GM12872 (cell line): ENCODE data around the gene CYB561.

ENCODE experiments used
- CTCF ChIP-seq: IDR thresholded peaks from 3 replicates; pipeline ENCODE4 v1.5.1; 2011; ENCODE audit warnings: low read depth, mild to moderate bottlenecking, low read length, moderate library complexity; ENCODE audit not compliant: insufficient read depth

The CYB561 gene

GRCh38 chr17:63477480-63478440 lies 31.7 kb upstream of the CYB561 start:
- no peak for TF ChIP-seq CTCF

DNA sequence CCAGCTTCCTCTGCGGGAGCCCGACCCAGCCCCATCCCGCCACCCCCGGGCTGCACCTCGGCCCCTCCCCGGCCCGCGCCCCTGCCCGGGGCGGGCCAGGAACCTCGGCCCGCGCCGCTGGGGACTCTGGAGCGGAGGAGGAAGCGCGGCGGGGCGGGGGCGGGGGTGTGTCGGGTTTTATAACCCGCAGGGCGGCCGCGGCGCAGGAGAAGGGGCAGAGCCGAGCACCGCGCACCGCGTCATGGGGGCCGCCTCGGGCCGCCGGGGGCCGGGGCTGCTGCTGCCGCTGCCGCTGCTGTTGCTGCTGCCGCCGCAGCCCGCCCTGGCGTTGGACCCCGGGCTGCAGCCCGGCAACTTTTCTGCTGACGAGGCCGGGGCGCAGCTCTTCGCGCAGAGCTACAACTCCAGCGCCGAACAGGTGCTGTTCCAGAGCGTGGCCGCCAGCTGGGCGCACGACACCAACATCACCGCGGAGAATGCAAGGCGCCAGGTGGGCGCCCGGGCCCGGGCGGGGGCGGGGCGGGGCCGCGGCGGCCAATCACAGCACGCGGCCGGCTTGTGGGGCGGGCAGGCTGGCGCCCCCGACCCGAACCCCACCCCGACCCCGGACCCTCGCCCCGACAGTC lies 30.9 kb upstream of the CYB561 start, which contains the start of gene ACE:
Gene ACE (plus strand): TSS at position 208 of the 626 bp plus-strand sequence. CDS start 34 bp downstream, at position 242.
- TF ChIP-seq CTCF: no peak

- TF ChIP-seq CTCF: no peak
Observed at GRCh38 chr17:63476459-63476853, 30.4 kb upstream of the CYB561 start.

- no peak for TF ChIP-seq CTCF
Observed at GRCh38 chr17:63475491-63476412, 29.6 kb upstream of the CYB561 start.

GRCh38 chr17:63474586-63475460 lies 28.7 kb upstream of the CYB561 start:
- TF ChIP-seq CTCF: no peak

DNA sequence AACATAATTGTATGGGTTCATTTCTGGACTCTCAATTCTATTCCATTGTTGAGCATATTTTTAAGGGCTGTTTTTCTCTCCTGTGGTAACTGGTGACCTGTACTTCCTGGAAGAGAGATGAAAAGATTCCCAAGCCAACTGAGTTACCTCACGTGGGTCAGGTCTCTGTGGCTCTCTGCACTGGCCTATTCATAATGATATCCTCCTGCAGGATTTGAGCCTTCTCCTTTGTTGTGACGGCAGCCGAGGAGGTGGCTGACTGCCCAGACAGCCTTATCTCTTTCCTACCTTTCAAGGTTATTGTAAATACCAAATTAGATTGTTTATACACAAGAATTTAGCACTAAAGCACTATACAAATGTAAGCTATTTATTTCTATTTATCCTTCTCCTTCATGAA lies 28.1 kb upstream of the CYB561 start:
- TF ChIP-seq CTCF: no peak
